ENCODE results near the gene RAD9A.

RAD9A gene

GRCh38 chr11:67357831-67358670, 33.7 kb upstream of the RAD9A start:
- no peak for DNase-seq (ENCODE audit: low spot score)

GRCh38 chr11:67364169-67364568, 27.6 kb upstream of the RAD9A start:
- DNase-seq (ENCODE audit: low spot score), result no peak

GRCh38 chr11:67364783-67365722, 26.7 kb upstream of the RAD9A start:
- no peak for DNase-seq (ENCODE audit: low spot score)

- DNase-seq (ENCODE audit: low spot score), result no peak
Observed at GRCh38 chr11:67365736-67366444, 25.9 kb upstream of the RAD9A start.

GRCh38 chr11:67366546-67366945, 25.2 kb upstream of the RAD9A start:
- DNase-seq (ENCODE audit: low spot score), result no peak

GRCh38 chr11:67366961-67367760, 24.6 kb upstream of the RAD9A start:
- no peak for DNase-seq (ENCODE audit: low spot score)

- DNase-seq (ENCODE audit: low spot score), result no peak
Observed at GRCh38 chr11:67367761-67368227, 24.0 kb upstream of the RAD9A start.

GRCh38 chr11:67368621-67369020, 23.2 kb upstream of the RAD9A start:
- no peak for DNase-seq (ENCODE audit: low spot score)

- DNase-seq (ENCODE audit: low spot score), result no peak
Observed at GRCh38 chr11:67369275-67369674, 22.5 kb upstream of the RAD9A start.

- no peak for DNase-seq (ENCODE audit: low spot score)
Observed at GRCh38 chr11:67369801-67370284, 21.9 kb upstream of the RAD9A start.

- DNase-seq (ENCODE audit: low spot score), result no peak
Observed at GRCh38 chr11:67370351-67371076, 21.3 kb upstream of the RAD9A start.

GRCh38 chr11:67371189-67371910, 20.4 kb upstream of the RAD9A start:
- no peak for DNase-seq (ENCODE audit: low spot score)

GRCh38 chr11:67371911-67372320, 19.9 kb upstream of the RAD9A start:
- DNase-seq (ENCODE audit: low spot score), result no peak

- DNase-seq (ENCODE audit: low spot score), result no peak
Observed at GRCh38 chr11:67372321-67372992, 19.3 kb upstream of the RAD9A start.

- no peak for DNase-seq (ENCODE audit: low spot score)
Observed at GRCh38 chr11:67372993-67373647, 18.7 kb upstream of the RAD9A start, which contains the start of gene CLCF1. CLCF1 (minus strand) TSS chr11:67373598; CDS start chr11:67373539, 59 bp downstream.

- DNase-seq (ENCODE audit: low spot score), result peak; percentile 31
Observed at GRCh38 chr11:67373648-67374570, 17.9 kb upstream of the RAD9A start.

- DNase-seq (ENCODE audit: low spot score), result no peak
Observed at GRCh38 chr11:67374571-67375281, 17.1 kb upstream of the RAD9A start.

All from hematopoietic multipotent progenitor cell treated with erythropoietin and hydrocortisone succinate and interleukin-3 and kit ligand, for 15 days (in vitro differentiated cells).